GM21528 (cell line): ENCODE measurements around the gene PLEKHM3.

Experiments
- ATAC-seq: cut with Tn5 transposase; IDR thresholded peaks from one replicate; pipeline ENCODE4 v1.9.1; 2021; ENCODE audit warnings: mild to moderate bottlenecking, moderate library complexity; ENCODE audit not compliant: unreplicated experiment, low FRiP score

The PLEKHM3 gene

DNA sequence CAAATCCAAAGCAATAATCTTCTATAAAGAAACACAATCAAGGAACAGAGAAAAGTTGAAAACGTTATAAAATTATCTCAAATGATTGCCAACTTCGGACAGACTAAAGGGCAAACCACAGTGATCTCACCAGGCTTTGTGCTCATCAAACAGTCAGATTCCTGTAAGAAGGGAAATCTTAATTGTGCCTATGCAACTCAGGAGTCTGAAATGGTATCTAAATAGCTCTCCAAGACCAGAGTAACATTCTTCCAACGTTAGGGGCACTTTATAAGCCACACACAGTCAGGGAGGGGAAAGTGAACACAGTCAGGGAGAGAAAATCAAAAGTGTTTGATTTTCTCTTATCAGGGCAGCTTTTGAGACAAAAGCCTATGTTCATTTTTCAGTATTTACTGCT lies 29.4 kb downstream of the PLEKHM3 start:
- ATAC-seq, result no peak

DNA sequence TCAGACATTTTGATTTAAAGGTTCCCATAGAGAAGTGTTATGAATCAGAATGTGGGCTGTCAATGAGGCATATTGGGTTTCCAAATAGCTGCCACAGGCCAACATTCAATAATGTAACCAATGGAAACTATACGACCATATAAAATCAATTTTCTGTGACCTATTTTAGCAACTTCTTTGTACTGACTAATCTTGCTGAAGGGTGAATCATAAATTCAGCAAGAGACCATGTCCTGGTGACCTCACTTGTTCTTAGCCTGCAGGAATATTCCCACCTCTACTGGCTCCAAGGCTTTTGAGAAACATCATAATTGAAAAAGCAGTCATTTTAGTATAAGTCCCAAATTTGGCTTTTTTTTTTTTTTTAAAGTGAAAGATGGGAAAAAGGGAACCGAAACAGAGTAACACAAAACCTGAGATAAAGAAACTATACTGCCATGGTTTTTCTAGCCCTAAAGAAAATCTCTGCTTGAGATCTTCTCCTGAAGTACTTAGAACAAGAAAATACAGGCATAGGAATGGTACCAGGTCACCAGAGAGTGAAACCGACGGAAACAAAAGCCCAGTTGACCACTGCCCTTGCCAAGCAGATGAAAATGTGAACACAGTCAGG lies 32.1 kb downstream of the PLEKHM3 start:
- no peak for ATAC-seq

DNA sequence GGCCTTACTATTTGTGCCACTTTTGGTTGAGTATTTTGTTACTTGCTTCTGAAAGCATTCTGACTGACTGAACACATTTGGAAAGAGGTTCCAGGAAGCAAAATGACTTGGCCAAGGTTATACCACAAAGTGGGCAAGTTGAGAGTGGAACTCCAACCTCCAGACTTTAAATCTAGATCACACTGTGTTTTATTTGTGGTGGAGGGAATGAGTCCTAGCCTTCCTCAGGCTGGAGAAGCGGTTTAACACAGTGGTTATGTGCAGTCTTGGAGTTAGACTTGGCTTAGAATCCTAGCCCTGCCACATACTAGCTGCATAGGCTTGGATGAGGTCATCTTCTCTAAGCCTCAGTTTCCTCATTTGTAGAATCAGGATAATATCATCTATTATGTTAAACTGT lies 33.4 kb downstream of the PLEKHM3 start:
- no peak for ATAC-seq

DNA sequence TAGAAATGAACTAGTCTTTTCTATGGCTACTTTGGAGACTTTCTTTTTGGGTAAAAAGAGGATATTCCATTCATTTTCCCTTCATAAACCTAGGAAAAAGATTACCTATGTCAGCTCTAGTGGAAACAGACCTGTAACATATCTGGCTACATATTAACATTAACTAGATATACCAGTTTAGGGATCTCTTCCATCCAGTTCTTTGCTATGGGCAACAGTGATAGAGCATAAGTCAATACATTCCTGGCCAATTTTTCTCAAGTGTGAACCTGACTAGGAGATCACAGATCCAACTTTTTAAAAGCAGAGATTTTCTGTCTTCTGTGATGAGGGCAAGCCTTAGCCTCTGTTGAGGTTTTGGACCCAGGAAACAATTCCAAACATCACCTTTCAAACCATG lies 34.5 kb downstream of the PLEKHM3 start:
- ATAC-seq, result no peak

DNA sequence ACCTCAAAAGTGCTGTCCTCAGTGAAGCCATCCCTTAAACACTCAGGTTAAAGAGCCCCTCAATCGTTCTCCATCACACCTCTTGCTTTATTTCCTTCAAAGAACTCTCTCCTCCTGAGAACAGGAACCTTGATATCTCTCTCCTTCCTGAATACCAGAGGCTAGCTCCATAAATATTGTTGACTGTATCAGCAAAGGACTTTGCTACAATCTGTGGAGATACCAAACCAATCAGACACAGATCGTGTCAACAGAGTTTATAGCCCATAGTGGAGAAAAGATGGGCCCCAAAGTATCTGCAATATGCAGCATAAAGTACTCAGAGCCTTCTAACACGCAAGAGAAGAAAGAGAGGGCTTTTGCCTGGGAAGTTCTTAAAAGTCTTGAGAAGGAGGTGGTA lies 36.4 kb downstream of the PLEKHM3 start:
- no peak for ATAC-seq

DNA sequence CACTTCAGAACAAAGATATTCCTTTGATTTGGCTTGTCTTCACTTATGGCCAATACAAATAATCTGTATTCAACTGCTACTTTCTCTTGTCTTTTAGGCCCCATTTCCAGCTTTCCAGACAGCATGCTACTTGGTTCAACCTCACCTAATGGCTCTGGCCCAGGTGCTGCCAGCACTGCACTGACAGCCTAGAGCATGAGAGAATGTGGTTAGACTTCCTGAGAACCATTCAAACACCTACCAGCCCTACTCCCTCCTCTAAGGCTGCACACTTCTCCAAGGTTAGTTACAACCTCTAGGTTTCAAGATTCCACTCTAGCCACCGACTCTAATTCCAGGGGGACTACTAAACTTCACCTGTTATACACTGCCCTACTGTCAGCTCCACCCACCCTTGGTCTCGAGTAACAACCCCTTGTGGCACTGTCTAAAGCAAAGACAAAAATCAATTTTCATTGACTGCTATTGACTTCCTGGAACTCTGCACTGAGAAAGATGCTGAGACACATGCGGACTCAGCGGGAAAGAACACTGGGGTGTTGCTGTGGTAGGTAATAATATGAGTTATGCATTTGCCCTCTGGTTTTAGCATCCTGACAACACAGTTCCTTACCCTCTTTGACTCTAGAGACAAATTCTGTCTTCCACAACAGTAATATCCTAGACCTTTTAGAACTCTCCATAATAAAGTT lies 38.2 kb downstream of the PLEKHM3 start:
- no peak for ATAC-seq

DNA sequence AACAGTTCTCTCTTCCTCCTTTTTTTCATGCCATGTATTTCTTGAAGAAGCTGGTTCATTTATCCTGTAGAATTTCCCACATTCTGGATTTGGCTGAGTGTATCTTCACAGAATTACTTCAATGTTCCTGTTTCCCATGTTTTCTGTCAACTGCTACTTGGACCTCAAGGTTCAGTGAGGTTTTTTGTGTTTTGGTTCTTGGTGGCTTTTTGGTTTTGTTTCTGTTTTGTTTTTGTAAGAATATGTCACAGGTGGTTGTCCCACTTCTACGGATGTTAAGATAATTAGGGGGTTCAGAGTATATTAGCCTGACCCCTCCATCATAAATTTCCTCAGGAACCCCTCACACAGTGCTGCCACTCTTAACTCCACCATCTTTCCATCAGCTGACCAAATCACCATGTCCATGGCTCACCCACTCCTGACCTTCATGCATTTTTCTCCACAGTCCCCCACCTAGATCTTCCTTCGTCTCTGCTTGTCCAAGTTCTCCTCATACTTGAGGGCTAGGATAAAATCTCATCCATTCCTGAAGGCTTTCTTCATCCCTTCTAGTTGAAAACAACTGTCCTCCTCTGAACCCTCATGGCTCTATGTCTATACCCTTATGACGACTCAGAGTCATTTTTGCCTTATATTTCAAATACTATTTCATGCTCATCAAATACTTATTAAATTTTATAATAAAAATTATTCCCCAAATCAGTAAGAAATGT lies 40.4 kb downstream of the PLEKHM3 start:
- no peak for ATAC-seq

DNA sequence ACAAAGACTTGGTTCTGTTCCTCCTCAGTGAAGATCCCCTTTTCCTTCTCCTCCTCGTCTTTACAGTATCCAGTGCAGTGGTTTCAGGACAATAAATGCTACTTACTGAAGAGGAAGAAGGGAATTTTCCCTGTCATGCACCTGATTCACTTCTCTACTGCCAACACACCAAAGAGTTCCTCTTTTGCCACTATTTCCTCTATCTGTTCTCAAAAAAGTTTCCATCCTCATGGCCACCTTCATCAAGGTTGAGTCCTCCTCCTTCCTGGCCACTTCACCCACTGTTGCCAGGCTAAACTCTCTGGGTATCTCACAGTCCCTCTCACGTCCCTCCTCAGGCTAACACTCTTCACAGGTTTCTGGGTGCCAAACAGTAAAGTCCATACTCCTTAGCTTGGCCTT lies 41.7 kb downstream of the PLEKHM3 start:
- ATAC-seq, result peak; percentile 54

DNA sequence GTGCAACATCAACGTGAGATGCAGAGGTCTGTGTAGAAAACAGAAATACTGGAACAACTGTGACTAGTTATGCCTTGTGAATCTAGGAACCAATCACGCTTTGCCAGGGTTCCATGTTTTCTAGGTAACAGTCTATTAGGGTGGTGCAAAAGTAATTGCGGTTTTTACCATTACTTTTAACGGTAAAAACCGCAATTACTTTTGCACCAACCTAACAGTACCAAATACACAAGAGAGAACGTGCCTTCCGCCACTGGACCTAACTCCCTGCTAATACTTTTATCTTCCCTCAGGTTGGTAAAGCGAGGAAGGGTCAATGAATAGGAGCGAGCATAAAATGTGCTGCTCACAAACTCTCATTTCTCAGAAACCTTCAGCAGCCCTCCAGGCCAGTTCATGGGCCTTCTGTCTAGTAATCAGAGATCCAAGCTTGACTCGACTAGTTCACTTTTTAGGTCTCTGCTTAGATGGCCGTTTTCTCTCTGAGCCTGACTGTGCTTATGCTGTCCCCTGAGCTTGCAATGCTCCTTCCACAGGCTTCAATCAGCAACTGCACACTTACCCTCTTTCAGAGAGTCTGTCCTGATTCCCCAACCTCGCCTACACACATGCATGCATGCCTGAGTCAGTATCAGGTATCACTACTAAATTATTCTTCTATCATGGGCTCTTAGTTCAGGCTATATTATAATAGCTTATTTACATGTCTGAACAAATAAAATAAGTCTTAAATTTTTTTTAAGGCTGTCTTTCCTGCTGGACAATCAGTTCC lies 47.0 kb downstream of the PLEKHM3 start:
- no peak for ATAC-seq

DNA sequence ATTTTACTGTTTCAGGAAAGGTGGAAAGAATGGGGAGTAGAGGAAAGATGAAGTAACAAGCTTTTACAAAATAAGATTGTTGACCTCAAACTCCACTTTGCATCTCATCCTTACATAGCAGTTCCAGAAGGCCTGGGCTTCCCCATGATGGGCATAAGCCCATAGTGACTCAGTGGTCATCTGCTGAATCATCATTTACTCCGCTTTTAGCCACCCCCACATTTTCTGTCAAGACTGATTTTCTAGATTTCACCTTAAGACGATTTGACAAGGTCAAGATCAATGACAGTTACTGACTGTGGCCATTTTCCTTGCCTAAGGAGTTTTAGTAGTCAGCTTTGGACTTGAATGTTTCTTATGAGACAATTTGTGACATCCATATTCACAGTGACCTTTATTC lies 49.4 kb downstream of the PLEKHM3 start:
- ATAC-seq, result no peak

DNA sequence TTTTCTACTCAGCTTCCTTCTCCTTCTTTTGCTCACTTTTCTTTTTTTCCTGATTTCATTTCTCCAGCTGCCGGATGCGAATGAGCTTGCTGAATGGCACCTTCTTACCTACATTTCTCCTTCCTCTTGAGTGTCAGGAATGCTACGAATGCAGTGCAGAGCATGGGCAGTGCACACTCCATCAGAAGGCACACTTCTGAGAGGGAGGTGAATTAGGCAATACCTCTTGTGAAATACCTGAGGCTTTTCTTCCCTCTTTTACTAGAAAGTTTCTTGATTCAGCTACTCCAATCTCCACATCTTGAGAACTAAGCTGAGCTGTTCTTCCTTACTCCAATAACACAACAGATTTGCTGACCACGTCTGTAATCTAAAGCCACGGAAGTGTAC lies 51.1 kb downstream of the PLEKHM3 start:
- ATAC-seq, result no peak

DNA sequence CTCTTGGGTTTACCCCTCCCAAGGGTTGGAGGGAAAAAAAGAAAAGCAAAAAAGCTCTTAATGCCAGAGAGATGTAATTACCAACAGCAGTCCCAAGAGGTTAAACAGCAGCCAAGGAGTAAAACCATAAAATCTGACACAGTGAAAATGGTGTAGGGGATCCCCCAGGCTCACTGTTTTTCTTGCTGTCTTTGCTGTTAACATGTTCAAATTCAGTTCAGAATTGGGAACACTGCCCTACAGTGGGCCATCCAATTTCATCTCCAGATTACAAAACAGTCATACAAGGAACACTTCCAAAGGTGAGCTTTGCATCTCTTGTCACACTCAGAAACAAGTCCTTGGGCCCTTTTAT lies 54.5 kb downstream of the PLEKHM3 start:
- no peak for ATAC-seq

DNA sequence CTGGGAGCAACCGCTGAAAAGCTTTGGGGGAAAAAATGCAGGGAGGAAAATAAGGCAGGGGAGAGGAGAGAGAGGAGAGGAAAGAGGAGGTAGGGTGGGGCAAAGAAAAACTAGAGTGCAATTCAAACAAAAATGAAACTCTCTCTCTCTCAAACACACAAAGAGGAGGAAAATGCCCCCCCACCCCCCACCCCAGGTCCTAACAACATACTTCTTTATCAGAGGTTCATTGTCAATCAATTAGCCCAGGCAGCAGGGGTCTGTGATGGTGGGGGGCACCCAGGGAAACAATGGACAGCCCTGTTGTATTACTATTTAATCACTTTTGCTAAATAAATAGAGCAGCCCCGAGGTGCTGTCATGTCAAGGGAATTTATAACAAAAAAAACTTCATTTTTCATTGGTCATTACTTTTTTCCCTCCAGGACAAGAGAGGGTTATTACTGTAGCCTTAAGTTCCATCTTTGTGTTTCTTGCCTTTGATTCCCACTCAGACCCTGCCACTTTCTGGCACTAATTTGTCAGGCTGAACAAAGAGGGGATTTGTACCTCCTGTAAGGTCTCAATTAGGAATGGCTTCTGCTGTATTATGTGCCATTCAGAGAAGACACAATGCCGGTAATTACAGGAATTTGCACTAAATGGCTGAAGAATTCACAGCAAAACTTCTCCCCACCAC lies 55.0 kb downstream of the PLEKHM3 start:
- ATAC-seq, result no peak

DNA sequence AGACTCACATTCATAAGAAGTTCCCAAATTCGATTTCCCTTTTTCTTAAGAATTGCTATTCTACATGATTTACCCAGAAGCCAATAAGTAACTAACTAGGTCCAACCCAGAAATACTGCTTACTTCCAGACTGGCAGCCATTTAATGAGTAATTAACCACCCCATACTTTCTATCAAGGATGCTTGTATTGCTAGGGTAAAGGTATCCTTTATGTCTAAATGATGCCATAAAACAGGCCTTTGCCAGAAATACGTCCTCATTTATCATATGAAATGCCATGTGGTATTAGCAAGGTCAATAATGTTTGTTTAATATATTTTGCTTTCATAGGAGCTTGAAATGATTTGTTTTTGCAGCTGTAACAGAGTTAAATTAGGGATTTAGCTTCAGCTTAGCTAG lies 56.1 kb downstream of the PLEKHM3 start:
- no peak for ATAC-seq

DNA sequence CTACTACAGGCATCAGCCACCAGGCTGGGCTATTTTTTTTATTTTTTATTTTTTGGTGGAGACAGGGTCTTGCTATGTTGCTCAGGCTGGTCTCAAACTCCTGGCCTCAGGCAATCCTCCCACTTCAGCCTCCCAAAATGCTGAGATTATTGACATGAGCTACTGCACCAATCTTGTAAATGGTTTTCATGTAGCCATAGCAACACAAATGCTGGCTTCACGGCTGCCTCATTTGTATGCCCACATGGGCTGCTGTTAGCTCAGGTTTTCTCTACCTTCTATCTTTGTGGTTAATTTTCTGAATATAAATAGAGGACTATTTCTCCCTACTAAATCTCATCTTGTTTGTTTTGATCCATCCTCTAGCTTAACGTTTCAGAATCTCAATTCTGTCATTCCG lies 58.2 kb downstream of the PLEKHM3 start:
- ATAC-seq, result no peak

DNA sequence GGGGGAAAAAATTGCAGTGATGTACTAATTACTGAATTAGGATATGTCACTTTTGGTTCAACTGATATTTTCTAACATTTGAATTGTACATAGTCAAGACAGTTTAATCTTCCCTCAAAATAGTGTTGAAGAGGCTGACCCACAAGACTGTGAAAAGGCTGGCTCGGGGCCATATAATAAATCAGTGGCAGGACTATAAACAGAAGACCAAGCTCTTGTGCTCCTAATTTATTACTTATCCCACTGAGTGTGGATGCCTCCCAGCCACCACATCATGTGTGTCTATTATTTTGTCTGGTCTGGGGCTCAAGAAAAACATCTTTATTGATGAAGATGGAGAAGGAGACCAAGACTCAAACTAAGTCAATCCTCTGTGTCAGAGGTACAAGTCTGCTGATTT lies 64.4 kb downstream of the PLEKHM3 start:
- ATAC-seq, result no peak

DNA sequence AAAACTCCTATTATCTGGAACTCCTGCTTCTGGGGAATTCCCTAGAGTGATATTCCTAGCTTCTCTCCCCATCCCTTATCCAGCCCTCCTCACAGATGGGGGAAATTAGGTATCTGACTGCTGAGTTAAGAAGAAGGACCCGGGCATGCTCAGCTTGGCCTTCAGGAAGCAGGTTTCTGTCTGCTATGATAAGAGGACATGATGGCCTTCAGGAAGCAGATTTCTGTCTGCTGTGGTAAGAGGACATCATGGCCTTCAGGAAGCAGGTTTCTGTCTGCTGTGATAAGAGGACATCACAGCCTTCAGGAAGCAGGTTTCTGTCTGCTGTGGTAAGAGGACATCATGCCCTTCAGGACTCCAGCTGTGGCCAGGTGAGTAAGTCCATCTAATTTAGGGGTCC lies 65.2 kb downstream of the PLEKHM3 start:
- no peak for ATAC-seq

DNA sequence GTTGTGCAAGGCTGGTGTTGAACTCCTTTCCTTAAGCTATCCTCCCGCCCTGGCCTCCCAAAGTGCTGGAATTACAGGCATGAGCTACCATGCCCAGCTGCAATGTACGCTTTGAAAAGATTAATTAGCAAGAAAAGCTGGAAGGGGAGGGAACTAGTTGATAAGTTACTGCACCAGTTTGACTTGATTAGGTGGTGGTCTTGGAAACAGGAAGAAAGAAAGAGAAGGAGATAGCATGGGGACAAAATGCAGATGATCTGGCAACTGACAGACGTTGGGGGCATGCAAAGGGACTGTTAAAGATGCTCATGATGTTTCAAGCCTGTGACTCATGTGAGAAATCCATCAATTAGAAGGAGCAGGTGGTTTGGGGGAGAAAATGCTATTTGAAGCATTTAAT lies 68.6 kb downstream of the PLEKHM3 start:
- ATAC-seq, result no peak

DNA sequence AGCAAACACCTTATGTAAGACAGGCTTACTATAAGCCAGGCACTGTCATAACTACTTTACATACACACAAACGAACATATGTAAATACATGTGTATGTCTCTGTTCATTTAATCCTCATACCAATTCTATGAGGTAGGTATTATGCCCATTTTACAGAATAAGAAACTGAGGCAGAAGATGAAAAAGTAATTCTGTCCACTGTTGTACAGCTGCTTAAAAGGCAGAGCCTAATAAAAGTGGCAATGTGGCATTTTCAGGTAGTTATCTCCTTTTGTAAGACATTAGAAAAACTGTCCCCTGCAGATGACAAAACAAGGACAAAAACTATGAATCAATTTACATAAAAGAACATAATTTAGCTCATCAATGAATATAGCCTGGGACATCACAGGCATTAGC lies 69.9 kb downstream of the PLEKHM3 start:
- ATAC-seq, result no peak

DNA sequence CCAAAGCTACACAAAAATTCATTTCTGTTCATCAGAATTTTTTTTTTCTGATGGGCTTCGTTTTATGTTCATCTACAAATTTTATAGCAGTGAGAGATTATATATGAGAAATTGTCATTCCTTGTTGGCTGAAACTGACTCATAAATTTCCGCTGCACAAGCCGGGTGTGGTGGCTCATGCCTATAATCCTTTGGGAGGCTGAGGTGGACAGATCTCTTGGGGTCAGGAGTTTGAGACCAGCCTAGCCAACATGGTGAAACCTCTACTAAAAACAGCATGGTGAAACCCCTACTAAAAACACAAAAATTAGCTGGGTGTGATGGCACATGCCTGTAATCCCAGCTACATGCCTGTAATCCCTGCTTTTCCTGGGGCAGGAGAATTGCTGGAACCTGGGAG lies 72.0 kb downstream of the PLEKHM3 start:
- no peak for ATAC-seq
